Left lung (tissue), 10 donors: Measurements from ENCODE around the gene BFSP2. TPM values are rescaled to one million over a fixed set of nuclear protein-coding genes. Genes with fewer than 3 reads are reported as not detected.
"Not testable (repeated sequence)": the region's sequence is repeated elsewhere in the genome, so short reads cannot be mapped to it uniquely, and the experiment has no call there.

ENCODE experiments used
- ATAC-seq: fragments of 200-7000 bp; cut with Tn5 transposase; one replicate; pipeline ENCODE4 v1.9.1; 2020; ENCODE audit warnings: moderate library complexity
- DNase-seq, 4 donors: peaks; one replicate each; pipeline ENCODE4 v3.0.0-alpha.2; 2013 to 2020
- H3K27ac ChIP-seq, 2 donors: fragments of 200-600 bp; sonication (generic) in 1 of 2; one replicate each; pipeline versions ENCODE4 v1.5.0 to v1.8.0; 2020 to 2021
- H3K27me3 ChIP-seq, 2 donors: fragments of 200-600 bp; sonication (generic) in 1 of 2; one replicate each; pipeline versions ENCODE4 v1.5.0 to v1.8.0; 2020 to 2021
- H3K36me3 ChIP-seq, 2 donors: fragments of 200-600 bp; sonication (generic) in 1 of 2; one replicate each; pipeline versions ENCODE4 v1.5.0 to v1.8.0; 2020 to 2021
- H3K4me1 ChIP-seq, 2 donors: fragments of 200-600 bp; one replicate each; pipeline ENCODE4 v1.8.0; 2021
- H3K4me3 ChIP-seq, 2 donors: fragments of 200-600 bp; sonication (generic) in 1 of 2; one replicate each; pipeline versions ENCODE4 v1.5.0 to v1.8.0; 2020 to 2021; ENCODE audit warnings: mild to moderate bottlenecking in 1 of 2
- H3K9me3 ChIP-seq, 2 donors: fragments of 200-600 bp; sonication (generic) in 1 of 2; one replicate each; pipeline versions ENCODE4 v1.5.0 to v1.8.0; 2020 to 2021
- intact Hi-C, 2 donors: fragments of 100-400 bp; cut with DNase I; formaldehyde crosslinking; loops; one replicate each; pipeline versions ENCODE4 v1.11.2 to v1.14.2; 2022
- polyA plus RNA-seq, 6 donors: library from polyadenylated mRNA; unstranded; fragments of 120-200 nt; gene quantifications; one replicate each; pipeline ENCODE4 v1.2.1, GENCODE V29; 2013; ENCODE audit not compliant: insufficient read length in 6 of 6
- total RNA-seq, 2 donors: library from RNA; stranded (reverse); fragmentation: NEBNext Ultra II Directional; extraction: Animal tissue kit (Norgen Biotek cat#: 25700); gene quantifications; one replicate each; pipeline ENCODE4 v1.2.1, GENCODE V29; 2021
- TF ChIP-seq, protein P1 (sequence below), 2 donors: fragments of 200-600 bp; sonication (generic) in 1 of 2; IDR thresholded peaks; one replicate each; pipeline versions ENCODE4 v1.5.0 to v1.8.0; 2021; ENCODE audit warnings: antibody characterized with exemption in 2 of 2
- donor health status: DM: no; HTN: yes; CAD: no.
- donor health status: DM: no; HTN: no; CAD: no.

BFSP2 gene
- total and polyA plus RNA-seq, 8 donors, result not detected

GRCh38 chr3:133478624-133479023 is 78.8 kb downstream of the BFSP2 start:
- no peak overlapping the region for H3K27ac ChIP-seq
- H3K36me3 ChIP-seq, result no peaks in the 10 kb centered on the region
- no peaks in the 10 kb centered on the region for H3K27me3 ChIP-seq
- no peaks in the 10 kb centered on the region for H3K9me3 ChIP-seq
- no peak for ATAC-seq
- DNase-seq, result no peak
- intact Hi-C loops, result no loop called here
- H3K4me1 ChIP-seq, result peaks cover 0 to 15% of the 10 kb centered on the region in 2 donors
- TF ChIP-seq, protein P1, sequence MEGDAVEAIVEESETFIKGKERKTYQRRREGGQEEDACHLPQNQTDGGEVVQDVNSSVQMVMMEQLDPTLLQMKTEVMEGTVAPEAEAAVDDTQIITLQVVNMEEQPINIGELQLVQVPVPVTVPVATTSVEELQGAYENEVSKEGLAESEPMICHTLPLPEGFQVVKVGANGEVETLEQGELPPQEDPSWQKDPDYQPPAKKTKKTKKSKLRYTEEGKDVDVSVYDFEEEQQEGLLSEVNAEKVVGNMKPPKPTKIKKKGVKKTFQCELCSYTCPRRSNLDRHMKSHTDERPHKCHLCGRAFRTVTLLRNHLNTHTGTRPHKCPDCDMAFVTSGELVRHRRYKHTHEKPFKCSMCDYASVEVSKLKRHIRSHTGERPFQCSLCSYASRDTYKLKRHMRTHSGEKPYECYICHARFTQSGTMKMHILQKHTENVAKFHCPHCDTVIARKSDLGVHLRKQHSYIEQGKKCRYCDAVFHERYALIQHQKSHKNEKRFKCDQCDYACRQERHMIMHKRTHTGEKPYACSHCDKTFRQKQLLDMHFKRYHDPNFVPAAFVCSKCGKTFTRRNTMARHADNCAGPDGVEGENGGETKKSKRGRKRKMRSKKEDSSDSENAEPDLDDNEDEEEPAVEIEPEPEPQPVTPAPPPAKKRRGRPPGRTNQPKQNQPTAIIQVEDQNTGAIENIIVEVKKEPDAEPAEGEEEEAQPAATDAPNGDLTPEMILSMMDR (IDR thresholded peaks at IDR 0.05), result no peak
- H3K4me3 ChIP-seq, result no peak overlapping the region

GRCh38 chr3:133479401-133479800 is 79.5 kb downstream of the BFSP2 start:
- H3K27me3 ChIP-seq, result no peaks in the 10 kb centered on the region
- TF ChIP-seq, protein P1 (IDR thresholded peaks at IDR 0.05), result no peak
- H3K4me3 ChIP-seq, result no peak overlapping the region
- no peaks in the 10 kb centered on the region for H3K36me3 ChIP-seq
- no peaks in the 10 kb centered on the region for H3K9me3 ChIP-seq
- ATAC-seq, result no peak
- no peak for DNase-seq
- H3K27ac ChIP-seq, result no peak overlapping the region
- intact Hi-C loops, result no loop called here
- H3K4me1 ChIP-seq, result peaks cover 0 to 7% of the 10 kb centered on the region in 2 donors

- DNase-seq (no peak), ATAC-seq (no peak)
- Histone ChIP-seq H3K4me1 (peaks cover 0 to under 1% of the 10 kb centered on the region in 2 donors), H3K4me3 (no peak overlapping the region), H3K27ac (no peak overlapping the region), H3K9me3 (no peaks in the 10 kb centered on the region), H3K36me3 (no peaks in the 10 kb centered on the region), H3K27me3 (no peaks in the 10 kb centered on the region)
- TF ChIP-seq, protein P1 (IDR thresholded peaks at IDR 0.05), result no peak
- intact Hi-C loops, result no loop called here
Measured at GRCh38 chr3:133479895-133480669, 80.2 kb downstream of the BFSP2 start.

- H3K27me3 ChIP-seq, H3K27ac ChIP-seq, DNase-seq, ATAC-seq, H3K36me3 ChIP-seq, intact Hi-C loops, H3K4me1 ChIP-seq, H3K9me3 ChIP-seq, H3K4me3 ChIP-seq: not testable (repeated sequence)
Measured at GRCh38 chr3:133482474-133482873, 82.6 kb downstream of the BFSP2 start.

GRCh38 chr3:133486658-133487057 is 86.8 kb downstream of the BFSP2 start:
- Histone ChIP-seq H3K27ac (no peak overlapping the region), H3K9me3 (peaks cover 0 to 2% of the 10 kb centered on the region in 2 donors), H3K4me3 (no peak overlapping the region), H3K27me3 (no peaks in the 10 kb centered on the region), H3K36me3 (no peaks in the 10 kb centered on the region), H3K4me1 (no peaks in the 10 kb centered on the region)
- intact Hi-C loops, result no loop called here
- DNase-seq (no peak), ATAC-seq (no peak)
- TF ChIP-seq, protein P1 (IDR thresholded peaks at IDR 0.05), result no peak

GRCh38 chr3:133487204-133487603 is 87.3 kb downstream of the BFSP2 start:
- intact Hi-C loops, result no loop called here

More at GRCh38 chr3:133487204-133487603, 87.3 kb downstream of the BFSP2 start:
- Histone ChIP-seq H3K36me3 (no peaks in the 10 kb centered on the region), H3K27ac (no peak overlapping the region), H3K4me1 (no peaks in the 10 kb centered on the region), H3K4me3 (no peak overlapping the region), H3K27me3 (no peaks in the 10 kb centered on the region), H3K9me3 (peaks cover 0 to 2% of the 10 kb centered on the region in 2 donors)
- DNase-seq (no peak), ATAC-seq (no peak)
- TF ChIP-seq, protein P1 (IDR thresholded peaks at IDR 0.05), result no peak
